Tibial nerve (tissue), 4 donors: Measurements from ENCODE around the gene PITPNM1.
"Not testable (repeated sequence)": the region's sequence is repeated elsewhere in the genome, so short reads cannot be mapped to it uniquely, and the experiment has no call there.

Experiments
- CTCF ChIP-seq, 5 experiments: fragments of 200-600 bp in 3 of 5; fragments of 450-650 bp in 2 of 5; sonication (generic) in 3 of 5; IDR thresholded peaks; one replicate each; pipeline ENCODE4 v1.5.1; 2016 to 2019; ENCODE audit warnings: antibody characterized with exemption in 5 of 5, mild to moderate bottlenecking in 3 of 5, moderate library complexity in 2 of 5
- EP300 ChIP-seq, 2 donors: sonication (generic); formaldehyde crosslinking; IDR thresholded peaks; one replicate each; pipeline ENCODE4 v1.6.1; 2017; ENCODE audit warnings: antibody characterized with exemption in 2 of 2, mild to moderate bottlenecking in 1 of 2
- POLR2A ChIP-seq, 2 donors: fragments of 450-650 bp; IDR thresholded peaks; one replicate each; pipeline ENCODE4 v1.6.1; 2017; ENCODE audit warnings: antibody characterized with exemption in 2 of 2, mild to moderate bottlenecking in 2 of 2, moderate library complexity in 2 of 2

- not testable (repeated sequence) for TF ChIP-seq CTCF, POLR2A, EP300 (IDR thresholded peaks at IDR 0.05)
Observed at GRCh38 chr11:67548112-67548511, 42.9 kb upstream of the PITPNM1 start.
